GM18909 (cell line): Measurements from ENCODE around the gene PPM1A.

Experiments used
- ATAC-seq: cut with Tn5 transposase; IDR thresholded peaks from one replicate; pipeline ENCODE4 v1.9.1; 2021; ENCODE audit warnings: mild to moderate bottlenecking; ENCODE audit not compliant: unreplicated experiment, poor library complexity

The PPM1A gene

GRCh38 chr14:60225265-60225664, 23.8 kb upstream of the PPM1A start:
- ATAC-seq, result no peak

GRCh38 chr14:60226298-60226697, 22.7 kb upstream of the PPM1A start:
- ATAC-seq, result no peak

GRCh38 chr14:60227291-60227690, 21.7 kb upstream of the PPM1A start:
- no peak for ATAC-seq

GRCh38 chr14:60229614-60230013, 19.4 kb upstream of the PPM1A start:
- ATAC-seq, result no peak

- no peak for ATAC-seq
These were observed 16.8 kb upstream of the PPM1A start for GRCh38 chr14:60232185-60232584.

- ATAC-seq, result no peak
These were observed 15.8 kb upstream of the PPM1A start for GRCh38 chr14:60233251-60233650.

- no peak for ATAC-seq
These were observed 15.1 kb upstream of the PPM1A start for GRCh38 chr14:60233891-60234290.

- ATAC-seq, result no peak
These were observed 13.6 kb upstream of the PPM1A start for GRCh38 chr14:60235440-60235839.

GRCh38 chr14:60238955-60239354, 10.1 kb upstream of the PPM1A start:
- ATAC-seq, result no peak

- no peak for ATAC-seq
These were observed 8.7 kb upstream of the PPM1A start for GRCh38 chr14:60240139-60240856.

GRCh38 chr14:60241091-60241490, 7.9 kb upstream of the PPM1A start:
- no peak for ATAC-seq

GRCh38 chr14:60242429-60242828, 6.6 kb upstream of the PPM1A start:
- no peak for ATAC-seq

GRCh38 chr14:60245380-60246177, 3.4 kb upstream of the PPM1A start:
- ATAC-seq, result no peak

- peak; percentile 70 for ATAC-seq
These were observed 876 bp upstream of the PPM1A start for GRCh38 chr14:60247994-60248696.

- peak; percentile 39 for ATAC-seq
These were observed 568 bp downstream of the PPM1A start for GRCh38 chr14:60249321-60250256.

- no peak for ATAC-seq
These were observed 1.4 kb downstream of the PPM1A start for GRCh38 chr14:60250257-60251035.

GRCh38 chr14:60251877-60252276, 2.9 kb downstream of the PPM1A start:
- no peak for ATAC-seq

GRCh38 chr14:60252630-60253029, 3.6 kb downstream of the PPM1A start:
- no peak for ATAC-seq

- no peak for ATAC-seq
These were observed 4.6 kb downstream of the PPM1A start for GRCh38 chr14:60253649-60254048.
